ENCODE results near the gene HDAC4.

The HDAC4 gene

DNA sequence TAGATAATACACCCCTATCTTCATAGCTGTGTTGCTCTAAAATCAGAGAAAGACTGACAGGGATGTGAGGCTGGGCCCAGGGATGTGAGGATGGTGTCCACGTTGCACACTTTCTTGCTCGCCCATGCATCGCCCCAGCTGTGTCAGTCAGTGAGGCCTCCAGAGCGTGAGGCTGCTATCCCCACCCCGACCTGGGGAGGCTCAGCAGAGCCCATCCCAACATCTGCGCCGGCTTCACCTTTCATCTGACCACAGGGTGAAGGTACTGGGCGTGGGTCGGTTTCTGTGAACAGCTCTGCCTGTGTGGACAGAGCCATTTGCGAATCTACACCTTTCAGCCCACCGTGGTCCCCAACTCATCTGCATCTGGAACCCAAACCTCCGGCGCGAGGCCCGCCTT is 255.7 kb downstream of the HDAC4 start:
- DNase-seq = no peak

DNA sequence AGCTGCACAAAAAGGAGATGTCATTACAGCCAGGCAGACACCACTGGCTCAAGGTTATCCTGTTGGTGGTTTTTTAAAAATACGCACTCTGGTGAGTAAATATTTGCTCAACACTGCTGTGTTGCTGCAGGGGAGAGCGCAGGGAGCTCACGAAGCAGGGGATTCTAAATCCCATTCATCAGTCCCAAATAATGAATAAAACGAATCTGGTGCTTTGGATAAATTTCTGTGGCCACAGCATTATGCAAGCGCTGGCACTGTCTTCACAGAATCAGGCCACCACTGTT is 256.2 kb downstream of the HDAC4 start:
- DNase-seq = no peak

DNA sequence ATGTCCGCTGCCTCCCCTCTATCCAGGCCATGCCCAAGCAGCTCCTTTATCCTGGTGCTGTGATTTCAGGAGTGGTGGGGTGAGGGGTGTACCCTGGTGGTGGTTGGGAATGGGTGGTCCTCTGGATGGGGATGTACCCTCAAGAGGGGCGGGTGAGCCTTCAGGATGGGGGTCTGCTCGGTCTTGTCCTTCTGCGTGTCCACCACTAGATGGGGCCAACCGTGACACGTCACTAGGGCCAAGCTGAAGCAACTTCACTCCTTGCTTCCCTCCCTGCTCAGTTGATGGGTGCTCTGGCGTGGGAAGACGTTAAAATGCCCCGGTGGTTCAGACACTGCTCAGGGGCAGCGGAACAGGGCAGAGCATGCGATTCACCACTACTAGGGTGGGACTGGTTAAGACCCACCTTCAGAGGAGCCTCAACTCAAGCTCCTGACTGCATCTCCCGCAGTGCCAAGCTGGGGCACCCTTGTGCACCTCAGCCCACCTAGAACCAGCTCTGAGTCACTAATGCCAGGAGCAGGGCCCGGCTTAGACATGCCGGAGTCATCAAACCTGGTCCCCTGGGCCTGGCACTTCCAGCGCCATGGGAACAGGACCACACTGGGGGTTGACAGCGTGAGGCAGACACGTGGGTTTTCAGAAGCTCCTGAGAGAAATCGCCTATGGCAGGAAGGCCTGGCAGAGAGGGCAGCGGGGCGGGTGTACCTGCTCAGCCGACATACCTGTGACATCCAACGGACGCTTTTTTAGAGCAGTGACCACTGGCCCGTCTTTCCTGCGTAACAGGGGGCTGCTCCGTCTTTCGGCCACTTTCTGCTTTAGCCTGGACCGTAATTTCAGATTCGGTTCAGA is 256.7 kb downstream of the HDAC4 start:
- DNase-seq = no peak

DNA sequence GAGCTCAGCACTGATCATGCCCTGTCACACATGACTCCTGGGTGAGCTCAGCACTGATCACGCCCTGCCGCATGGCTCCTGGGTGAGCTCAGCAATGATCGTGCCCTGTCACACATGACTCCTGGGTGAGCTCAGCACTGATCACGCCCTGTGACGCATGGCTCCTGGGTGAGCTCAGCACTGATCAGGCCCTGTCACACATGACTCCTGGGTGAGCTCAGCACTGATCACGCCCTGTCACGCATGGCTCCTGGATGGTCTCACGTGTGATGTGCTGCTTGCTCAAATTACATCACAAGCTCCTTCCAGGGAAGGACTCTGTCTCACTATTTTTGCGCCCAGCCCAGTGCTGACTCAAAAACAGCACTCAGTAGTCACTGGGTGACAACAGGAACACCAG is 258.0 kb downstream of the HDAC4 start:
- DNase-seq = no peak

DNA sequence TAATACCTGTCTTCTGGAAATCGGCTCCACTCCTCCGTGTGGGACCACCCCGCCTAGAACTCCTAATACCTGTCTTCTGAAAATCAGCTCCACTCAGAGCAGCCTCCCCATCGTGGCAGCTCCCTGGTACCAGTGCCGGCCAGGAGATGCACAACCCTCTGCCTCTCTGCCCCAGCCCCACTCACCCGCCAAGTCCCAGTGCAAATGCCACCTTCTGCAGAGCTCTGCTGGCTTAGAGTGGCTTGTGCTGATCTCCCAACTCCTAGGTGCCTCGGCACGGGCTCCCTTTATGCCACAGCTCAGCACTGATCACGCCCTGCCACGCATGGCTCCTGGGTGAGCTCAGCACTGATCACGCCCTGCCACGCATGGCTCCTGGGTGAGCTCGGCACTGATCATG is 258.5 kb downstream of the HDAC4 start:
- DNase-seq = no peak

DNA sequence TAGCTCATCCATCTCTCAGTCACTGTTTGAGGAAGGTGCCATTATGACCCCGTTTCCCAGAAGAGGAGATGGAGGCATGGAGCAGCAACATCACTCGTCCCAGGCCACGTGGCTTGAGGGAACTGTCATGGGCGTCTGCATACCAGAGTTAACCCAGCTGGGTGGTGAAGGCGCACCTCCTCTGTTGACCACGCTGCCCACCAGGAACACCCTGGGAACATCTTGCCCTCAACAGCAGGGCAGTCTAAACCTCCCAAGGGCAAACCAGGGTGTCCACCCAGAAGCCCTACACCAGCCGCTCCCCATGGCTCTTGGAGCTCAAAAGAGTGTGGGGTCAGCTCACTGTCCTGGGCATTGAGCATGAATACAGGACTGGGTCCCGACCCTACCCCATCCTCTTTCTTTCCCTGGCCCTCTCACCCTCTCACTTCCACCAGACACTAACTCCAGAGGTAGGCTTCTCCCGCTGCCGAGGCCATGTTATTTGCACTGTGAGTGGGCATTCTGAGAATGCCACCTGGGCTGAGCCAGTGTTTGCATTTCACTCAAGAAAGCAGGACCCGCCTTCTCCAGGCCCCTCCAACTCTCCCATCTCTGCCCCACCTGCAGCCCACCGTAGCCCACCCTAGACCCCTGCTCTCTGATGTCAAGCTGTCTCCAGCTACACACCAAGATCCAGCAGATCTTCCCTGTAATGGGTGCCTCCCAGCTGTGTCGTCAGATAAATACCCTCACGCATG is 259.6 kb downstream of the HDAC4 start:
- no peak for DNase-seq

DNA sequence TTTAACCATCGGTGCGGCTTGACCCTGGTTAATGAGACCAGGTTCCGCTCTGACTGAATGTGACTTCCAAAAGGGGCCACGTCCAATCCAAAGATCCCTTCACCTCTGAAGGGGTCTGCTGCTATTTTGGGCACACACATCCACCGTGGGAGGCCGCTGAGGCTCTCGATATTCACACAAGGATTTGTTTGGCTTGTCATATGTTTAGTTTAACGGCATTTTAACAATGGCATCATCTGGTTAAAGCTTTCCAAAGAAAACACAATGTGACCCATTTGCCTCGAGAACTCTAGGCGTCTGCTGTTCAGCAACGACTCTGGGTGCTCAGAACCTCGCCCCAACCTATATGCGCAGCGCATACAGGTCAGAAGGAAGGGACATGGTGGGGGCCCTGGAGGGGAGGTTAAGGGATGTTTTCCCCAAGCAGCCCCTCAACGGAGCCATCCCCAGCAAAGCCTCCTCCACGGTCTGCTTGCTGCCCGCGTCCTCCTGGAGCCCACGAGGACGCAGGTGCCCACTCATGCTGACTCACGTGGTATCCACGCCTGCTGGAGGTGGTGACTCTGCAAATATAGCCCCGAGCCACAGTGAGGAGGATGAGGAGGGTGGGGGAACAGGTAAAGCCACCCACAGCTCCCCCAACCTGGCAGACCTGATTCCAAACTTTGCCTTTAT is 260.3 kb downstream of the HDAC4 start:
- DNase-seq = no peak

DNA sequence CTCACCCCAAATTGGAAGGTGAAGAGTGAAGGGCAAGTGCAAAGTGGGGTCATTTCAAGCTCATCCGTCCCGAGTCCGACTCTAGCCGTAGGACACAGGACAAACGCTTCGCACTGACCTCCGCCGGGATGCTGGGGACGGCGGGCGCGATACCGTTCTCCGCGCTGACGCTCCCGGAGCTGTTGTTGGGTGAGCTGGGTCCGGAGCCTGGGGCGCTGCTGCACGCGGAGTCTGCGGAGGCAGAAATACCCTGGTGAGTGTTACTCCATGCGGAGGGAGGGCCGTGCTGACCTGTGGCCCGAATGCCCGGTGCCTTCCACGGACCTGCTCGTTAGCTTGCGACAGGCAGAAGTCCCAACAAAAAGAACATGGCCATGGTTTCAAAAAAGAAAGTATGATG is 261.3 kb downstream of the HDAC4 start:
- DNase-seq = no peak

DNA sequence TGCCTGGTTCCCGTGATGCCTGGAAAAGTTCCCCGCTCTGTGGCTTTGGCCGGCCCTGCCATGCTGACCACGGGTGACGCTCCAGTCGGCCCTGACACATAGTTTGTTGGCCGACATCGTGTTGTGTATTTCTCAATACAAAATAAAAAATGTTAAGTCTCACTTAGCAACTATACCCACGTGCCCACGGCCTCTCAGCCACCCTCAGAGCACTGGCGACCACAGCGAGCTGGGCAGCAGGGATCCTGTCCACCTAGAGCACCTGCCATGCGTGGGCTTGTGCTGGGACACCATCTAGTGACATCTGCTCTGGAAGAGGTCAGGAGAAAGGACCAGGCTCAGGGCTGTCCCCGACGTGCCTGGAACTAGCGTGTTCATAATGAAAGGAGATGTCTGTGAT is 261.7 kb downstream of the HDAC4 start:
- no peak for DNase-seq

DNA sequence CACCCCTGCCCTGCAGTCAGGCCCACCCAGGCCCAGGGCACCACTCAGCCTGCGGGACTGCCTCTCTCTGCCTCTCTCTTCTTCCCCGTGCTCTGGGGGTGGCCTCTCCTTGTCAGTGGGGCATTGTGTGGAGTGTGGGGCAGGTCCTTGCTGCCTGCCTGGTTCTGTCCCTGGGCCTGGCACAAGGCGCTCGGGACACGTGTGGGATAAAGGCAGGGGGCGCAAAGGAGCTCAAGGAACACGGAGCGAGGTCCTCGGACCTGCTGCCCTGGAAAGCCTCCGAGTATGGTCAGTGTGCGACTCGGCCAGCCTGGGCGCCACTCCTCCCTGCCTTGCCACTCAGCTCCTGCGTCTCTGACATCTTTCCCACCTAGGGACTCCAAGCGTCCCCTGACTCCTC is 262.2 kb downstream of the HDAC4 start:
- DNase-seq = no peak

DNA sequence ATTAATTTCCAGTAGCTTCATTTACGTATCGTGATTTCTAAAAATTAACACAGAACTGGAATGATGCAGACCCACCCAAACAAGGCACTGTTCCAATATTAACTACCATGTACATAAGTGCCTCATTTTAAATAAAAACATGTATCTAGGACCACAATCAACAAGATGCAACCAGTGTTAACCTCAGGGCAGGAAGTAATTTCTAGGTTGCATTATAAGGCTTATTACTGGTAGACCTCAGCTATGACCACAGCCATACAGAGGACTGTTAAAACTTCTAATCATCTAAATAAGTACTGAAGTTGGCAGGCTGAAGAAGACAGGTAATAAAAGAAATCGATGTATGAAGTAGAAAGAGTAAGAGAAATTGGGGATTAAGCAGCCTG is 262.9 kb downstream of the HDAC4 start:
- DNase-seq = no peak

DNA sequence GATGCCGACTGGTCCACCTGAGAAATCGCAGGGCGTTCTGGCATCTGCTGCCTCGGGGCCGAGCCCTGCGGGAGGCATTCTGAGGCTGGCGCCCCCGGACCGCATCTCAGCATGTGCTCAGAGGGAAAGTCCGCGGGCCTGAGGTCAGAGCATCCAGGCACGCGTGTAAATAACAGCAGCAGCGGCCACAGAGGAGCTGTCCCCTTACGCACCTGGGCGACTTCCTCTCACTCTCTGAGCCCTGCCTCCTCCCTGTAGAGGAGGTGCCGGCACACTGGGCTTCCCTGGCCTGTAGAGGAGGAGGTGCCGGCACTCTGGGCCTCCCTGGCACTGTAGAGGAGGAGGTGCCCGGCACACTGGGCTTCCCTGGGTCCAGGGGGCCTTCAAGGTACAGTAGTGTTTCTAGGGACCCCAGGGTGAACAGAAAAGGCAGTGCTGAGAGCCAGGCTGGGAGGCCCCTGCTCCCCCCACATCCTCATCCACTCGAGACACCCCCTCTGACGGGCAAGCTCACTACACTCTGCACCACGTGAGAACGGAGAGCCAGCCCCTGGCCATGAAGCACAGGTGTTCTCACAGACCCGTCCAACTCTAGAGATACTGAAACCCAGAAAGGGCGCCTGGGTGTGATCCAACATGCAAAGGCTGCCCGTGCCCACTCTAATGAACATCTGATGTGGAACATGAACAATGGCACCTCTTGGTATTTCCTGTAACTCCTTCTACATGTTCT is 263.5 kb downstream of the HDAC4 start:
- no peak for DNase-seq

DNA sequence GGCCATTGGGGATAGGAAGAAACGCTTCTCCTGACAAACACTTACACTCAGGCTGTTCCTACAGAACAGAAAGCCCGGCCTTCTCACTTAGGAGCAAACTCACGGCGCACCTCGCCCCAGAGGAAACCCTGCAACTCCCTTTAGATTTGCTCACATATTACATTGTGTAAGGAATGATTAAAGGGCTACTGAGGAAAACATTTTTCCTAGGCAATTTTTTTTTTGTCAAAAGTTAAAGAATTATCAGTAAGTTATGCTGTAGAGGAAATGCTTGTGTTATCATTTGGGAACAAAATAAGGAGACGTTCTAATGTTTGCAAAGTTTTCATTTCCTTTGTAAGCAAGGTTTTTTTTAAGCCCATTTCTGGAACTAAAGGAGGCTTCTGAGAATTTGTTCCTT is 264.1 kb downstream of the HDAC4 start:
- no peak for DNase-seq

DNA sequence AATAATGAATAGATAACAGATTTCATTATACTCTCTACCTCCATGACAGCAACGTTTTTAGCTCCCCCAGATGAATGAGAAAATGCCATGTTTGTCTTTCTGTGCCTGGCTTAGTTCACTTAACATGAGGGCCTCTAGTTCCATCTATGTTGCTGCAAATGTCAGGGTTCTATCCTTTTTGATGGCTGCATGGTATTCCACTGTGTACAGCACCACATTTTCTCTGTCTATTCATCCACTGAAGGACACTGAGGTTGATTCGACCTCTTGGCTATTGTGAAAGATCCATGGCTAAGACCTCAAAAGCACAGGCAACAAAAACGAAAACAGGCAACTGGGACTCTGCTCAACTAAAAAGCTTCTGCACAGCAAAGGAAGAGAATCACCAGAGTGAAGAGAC is 264.6 kb downstream of the HDAC4 start:
- no peak for DNase-seq

DNA sequence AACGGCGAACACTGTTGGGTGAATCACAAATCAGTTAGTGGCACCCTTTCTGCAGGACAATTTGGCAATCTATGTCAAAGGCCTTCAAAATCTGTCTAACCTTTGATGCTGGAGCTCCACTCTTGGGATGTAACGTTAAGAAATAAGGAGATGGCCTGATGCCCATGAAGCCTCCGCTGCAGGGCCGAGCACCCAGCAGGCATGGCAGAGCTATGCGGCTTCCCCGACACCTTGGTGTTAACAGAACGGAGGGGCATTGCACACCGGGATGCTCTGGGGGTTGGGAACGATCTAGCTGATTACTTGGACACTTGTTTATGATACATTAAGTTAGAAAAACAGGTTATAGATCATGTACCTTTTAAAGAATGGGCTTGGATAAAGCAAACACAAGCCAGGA is 265.3 kb downstream of the HDAC4 start:
- no peak for DNase-seq

DNA sequence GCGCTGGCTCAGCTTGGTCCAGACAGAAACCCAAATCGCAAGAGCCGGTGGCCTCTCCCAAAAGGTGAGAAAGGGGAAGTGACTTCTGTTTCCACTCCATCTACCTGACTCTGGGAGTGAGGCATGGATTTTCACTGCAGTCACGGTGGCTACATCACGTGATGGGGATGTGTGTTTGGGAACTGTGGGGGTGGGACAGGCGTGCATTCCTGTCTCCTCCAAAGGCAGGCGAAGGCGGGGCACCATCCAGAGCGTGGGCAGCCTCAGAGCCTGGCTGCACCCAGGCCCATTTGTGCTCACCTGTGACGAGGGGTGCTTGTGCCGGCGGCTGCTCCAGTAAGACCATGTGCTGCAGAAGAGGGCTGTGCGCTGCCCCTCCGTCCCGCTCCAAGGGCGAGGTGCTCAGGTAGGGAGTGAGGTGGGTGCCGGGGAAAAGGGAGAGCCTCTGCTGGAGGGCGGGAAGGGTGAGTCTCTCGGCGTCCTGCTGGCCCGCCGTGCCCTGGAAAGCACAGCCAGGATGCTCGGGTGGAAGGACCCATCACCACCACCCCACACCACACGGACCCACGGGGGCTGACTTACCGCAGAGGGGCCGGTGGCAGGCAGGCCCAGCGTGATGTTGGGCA is 266.8 kb downstream of the HDAC4 start:
- no peak for DNase-seq

DNA sequence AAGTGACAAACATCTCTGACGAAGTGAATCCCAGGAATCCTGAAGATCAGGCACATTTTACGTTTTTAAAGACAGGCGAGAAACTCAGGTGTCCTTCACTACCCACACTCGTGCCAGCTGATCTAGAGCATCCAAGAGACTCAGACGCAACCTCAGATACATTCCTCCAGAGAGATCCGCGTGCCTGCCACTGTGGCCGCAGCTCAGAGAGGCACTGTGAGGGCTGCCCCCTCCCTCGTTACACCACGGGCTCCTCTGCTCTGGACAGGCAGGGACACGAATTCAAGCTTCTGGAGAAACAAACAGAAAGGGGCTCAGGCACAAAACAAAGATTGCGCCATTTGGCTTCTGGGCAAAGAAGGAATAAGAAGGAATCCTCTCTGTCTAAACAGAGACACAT is 268.0 kb downstream of the HDAC4 start:
- DNase-seq = no peak

DNA sequence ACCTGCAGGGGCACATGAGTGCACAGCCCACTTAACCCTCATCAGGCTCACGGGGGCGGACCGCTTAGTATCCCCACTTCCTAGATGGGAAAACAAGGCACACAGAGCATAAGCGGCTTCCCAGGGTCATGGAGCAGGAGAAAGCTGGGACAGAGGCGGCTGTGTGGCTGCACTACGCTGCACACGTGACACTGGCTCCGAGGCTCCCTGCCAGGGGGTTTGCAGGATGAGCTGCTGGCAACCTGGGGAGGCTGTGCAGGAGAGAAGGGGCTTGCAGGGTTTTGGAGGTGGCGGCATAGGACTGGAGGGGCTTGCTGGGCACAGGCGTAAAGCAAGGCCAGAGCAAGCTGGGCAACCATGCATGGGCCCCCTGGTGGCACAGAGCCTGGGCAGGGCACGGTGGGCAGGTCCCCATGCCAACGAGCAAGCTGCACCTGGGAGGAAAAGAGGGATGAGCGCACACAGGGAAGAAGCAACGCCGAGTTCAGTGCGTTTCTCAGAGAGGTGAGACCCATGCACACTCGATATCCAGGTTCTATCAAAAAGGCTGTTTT is 268.6 kb downstream of the HDAC4 start:
- no peak for DNase-seq

DNA sequence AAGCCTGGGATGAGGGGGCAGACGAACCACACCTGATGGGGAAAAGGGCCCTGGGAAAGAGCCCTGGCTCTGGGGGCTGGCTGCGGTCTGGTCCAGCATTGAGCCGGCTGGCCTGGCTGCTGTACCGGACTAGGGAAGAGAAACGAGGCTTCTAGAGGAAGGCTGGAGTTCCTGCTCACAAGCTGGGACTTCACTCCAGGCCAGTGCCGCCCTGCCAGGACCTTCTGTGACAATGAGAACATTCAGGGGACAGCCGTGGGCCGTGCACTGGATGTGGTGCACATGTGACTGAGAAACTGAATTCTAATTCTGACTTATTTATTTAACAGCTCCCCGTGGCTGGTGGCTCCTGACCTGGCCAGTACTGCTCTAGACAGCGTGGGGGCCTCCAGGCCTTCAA is 269.3 kb downstream of the HDAC4 start:
- no peak for DNase-seq

DNA sequence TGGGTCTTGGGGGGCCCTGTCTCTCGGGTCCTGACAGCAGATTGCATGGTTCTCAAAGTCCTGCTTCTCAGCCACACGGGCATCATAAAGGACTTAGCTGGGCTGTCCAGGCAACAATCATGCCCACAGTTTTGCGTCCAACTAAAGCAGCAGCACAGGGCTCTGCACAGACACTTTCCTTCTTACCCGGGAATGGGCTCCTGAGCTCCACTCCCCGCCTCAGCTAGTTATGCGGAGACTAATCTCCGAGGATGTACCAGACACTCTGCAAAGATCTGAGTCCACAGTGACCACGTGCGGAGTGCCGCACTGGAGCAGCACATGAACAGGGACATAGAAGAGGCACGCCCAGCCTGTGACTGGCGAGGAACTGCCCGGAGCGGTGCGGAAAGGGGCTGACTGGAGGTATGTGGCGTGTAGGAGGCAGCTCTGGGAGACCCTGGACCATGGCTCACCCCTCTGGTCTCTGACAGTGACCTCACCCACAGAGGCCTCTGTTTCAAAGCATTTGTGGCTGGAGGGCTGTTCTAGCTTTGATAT is 270.0 kb downstream of the HDAC4 start:
- no peak for DNase-seq

DNA sequence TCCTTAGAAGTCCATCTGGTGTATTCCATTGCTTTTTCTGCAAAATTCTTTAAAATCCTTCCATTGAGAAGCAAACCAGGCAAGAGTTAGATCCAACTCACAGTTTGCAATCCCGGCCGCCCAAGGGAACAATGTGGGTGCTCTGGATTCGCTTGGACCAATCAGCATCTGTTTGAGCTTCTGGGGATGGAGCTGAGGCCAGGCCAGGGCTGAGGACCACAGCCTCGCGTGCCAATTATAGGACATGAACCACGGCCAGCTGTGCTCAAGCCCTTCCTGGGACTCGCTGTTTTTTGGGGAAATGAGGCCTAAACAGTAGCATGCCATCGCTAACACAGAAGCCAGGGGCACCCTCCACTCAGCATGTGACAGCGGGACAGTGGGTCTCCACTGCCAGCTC is 270.8 kb downstream of the HDAC4 start:
- DNase-seq = no peak

DNA sequence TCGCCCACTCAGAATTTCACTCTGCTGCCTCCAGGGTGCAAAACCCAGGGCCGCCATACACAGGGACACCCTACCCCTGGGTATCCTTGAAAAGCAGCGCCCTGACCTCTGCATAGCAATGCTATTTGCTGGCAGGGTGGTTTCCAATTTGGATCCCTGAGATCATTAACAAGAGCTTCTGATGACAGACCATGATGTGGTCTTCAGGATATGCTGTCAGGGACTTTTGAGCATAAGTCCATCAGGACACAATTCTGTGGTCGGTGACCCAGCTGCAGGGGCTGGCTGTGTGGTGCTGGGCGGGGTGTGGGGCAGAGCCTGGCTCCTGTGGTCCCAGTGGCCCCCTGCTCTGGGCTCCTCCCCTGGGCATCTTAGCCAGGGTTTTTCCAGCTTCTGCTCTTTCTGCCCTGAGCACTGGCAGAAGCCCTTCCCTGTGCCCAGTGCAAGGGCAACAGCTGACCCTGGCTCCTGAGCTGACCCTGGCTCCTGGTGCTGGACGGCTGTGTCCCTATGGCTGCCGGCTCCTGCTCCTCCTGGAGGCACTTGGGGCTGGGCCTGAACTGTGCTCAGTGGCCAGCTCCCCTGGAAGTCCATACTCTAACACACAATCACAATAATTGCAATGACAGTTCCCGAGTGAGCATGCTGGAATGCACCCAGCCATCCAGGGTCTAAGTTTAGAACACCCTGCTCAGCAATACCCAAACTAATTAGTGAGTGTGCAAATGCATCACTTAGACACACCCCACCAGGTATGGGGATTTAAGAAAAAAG is 271.5 kb downstream of the HDAC4 start:
- no peak for DNase-seq

Measured in cerebellar nuclear complex (tissue), 1 donor.